Occipital lobe (tissue), 1 donor: Measurements from ENCODE around the gene THUMPD2. TPM values are rescaled to one million over a fixed set of nuclear protein-coding genes. Genes with fewer than 3 reads are reported as not detected.

Experiments
- total RNA-seq: library from RNA; depleted of rRNA; stranded (reverse); fragments of >200 nt; gene quantifications from one replicate; pipeline ENCODE4 v1.2.3, GENCODE V29; 2014

THUMPD2 gene
- total RNA-seq, 1 donor from 2014 or later, result 30.3 TPM

Other genes with a start within 250 kb of the THUMPD2 start
- 25.1 TPM for gene TMEM178A, start 113.3 kb downstream of the THUMPD2 start, total RNA-seq